H1 (cell line): ENCODE data around the gene C17orf114.

Source experiments
- CBX5 ChIP-seq: fragments of 300-800, 300-1000 bp; sonication (generic); IDR thresholded peaks from 2 replicates; pipeline ENCODE4 v1.7.1; 2016; ENCODE audit warnings: antibody characterized with exemption, low read length, low read depth
- KDM5A ChIP-seq: fragments of 200-600 bp; IDR thresholded peaks from 2 replicates; pipeline ENCODE4 v1.7.1; 2012; ENCODE audit warnings: mild to moderate bottlenecking, low read length, inconsistent platforms, mixed read lengths
- TF ChIP-seq, protein P1 (sequence below): IDR thresholded peaks from 2 replicates; pipeline ENCODE4 v1.6.1; 2012; ENCODE audit warnings: low read length, inconsistent platforms

C17orf114 gene

DNA sequence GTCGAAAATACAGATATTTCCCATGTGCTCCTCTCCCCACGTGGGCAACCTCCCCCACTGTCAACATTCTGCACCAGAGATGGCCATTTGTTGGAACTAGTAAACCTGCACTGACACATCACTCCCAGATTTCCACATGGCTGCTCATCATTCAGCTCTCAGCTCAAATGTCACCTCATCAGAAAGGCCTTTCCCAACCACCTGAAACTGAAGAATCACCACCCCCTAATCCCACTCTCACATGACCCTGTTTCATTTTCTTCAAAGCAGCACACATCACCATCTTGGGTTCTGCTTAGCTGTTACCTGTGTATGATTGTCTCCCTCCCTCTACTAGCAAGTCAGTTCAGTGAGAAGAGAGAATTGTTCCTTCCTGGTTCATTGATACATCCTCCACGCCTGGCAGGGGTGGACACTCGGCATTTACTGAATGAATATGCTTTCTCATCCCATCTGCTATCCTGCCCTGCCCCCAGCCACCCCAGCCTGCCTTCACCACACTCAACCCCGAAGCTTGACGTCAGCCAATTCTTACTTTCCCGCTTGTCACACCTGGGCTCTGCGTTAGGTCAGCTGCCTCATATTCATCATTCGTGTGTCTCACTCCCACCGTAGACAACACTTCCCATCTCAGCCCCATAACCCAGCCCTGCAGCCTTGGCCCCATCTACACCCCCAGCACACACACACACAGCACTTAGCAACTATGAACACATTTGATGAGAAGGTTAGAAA is 1.5 kb downstream of the C17orf114 start (continued):
- TF ChIP-seq CBX5 (no peak), KDM5A (no peak)
- TF ChIP-seq, protein P1, sequence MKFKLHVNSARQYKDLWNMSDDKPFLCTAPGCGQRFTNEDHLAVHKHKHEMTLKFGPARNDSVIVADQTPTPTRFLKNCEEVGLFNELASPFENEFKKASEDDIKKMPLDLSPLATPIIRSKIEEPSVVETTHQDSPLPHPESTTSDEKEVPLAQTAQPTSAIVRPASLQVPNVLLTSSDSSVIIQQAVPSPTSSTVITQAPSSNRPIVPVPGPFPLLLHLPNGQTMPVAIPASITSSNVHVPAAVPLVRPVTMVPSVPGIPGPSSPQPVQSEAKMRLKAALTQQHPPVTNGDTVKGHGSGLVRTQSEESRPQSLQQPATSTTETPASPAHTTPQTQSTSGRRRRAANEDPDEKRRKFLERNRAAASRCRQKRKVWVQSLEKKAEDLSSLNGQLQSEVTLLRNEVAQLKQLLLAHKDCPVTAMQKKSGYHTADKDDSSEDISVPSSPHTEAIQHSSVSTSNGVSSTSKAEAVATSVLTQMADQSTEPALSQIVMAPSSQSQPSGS: no peak
